Type B pancreatic cell (in vitro differentiated cells): Measurements from ENCODE around the gene TMC1. TPM values are rescaled to one million over a fixed set of nuclear protein-coding genes. Genes with fewer than 3 reads are reported as not detected.
"Not testable (repeated sequence)": the region's sequence is repeated elsewhere in the genome, so short reads cannot be mapped to it uniquely, and the experiment has no call there.

Experiments used
- DNase-seq: peaks from one replicate; pipeline ENCODE4 v3.0.0; 2021; ENCODE audit warnings: mixed read lengths; ENCODE audit not compliant: unreplicated experiment; ENCODE audit errors: extremely low spot score
- H3K27ac Mint-ChIP-seq: 2 replicates; pipeline ENCODE4 v1.8.0; 2021; ENCODE audit warnings: mild to moderate bottlenecking, mixed read lengths
- H3K27me3 Mint-ChIP-seq: 2 replicates; pipeline ENCODE4 v1.8.0; 2021; ENCODE audit warnings: mixed read lengths
- H3K36me3 Mint-ChIP-seq: 2 replicates; pipeline ENCODE4 v1.8.0; 2021; ENCODE audit warnings: mixed read lengths
- H3K4me1 Mint-ChIP-seq: one replicate; pipeline ENCODE4 v1.8.0; 2021; ENCODE audit warnings: mixed read lengths; ENCODE audit not compliant: unreplicated experiment
- H3K4me3 Mint-ChIP-seq: 2 replicates; pipeline ENCODE4 v1.8.0; 2021; ENCODE audit warnings: mild to moderate bottlenecking, mixed read lengths
- H3K9me3 Mint-ChIP-seq: 2 replicates; pipeline ENCODE4 v1.8.0; 2021; ENCODE audit warnings: mixed read lengths
- CTCF ChIP-seq: fragments of 200-600 bp; sonication (generic); conservative IDR thresholded peaks from 2 replicates; pipeline ENCODE4 v1.5.0; 2021; ENCODE audit warnings: antibody characterized with exemption, mild to moderate bottlenecking
- total RNA-seq: library from RNA; stranded (reverse); gene quantifications from 2 replicates; pipeline ENCODE4 v1.2.1, GENCODE V29; 2021; ENCODE audit warnings: low replicate concordance

Gene TMC1
- total RNA-seq, 1 donor from 2014 or later: not detected

- Mint-ChIP-seq H3K4me3 (no peak overlapping the region), H3K27ac (peak overlapping the region; percentile 29), H3K36me3 (no peaks in the 10 kb centered on the region), H3K4me1 (peaks cover 8% of the 10 kb centered on the region), H3K27me3 (no peaks in the 10 kb centered on the region), H3K9me3 (no peaks in the 10 kb centered on the region)
- no peak for TF ChIP-seq CTCF
- DNase-seq: no peak
These were observed 11.8 kb upstream of the TMC1 start for GRCh38 chr9:72509635-72510034.

DNA sequence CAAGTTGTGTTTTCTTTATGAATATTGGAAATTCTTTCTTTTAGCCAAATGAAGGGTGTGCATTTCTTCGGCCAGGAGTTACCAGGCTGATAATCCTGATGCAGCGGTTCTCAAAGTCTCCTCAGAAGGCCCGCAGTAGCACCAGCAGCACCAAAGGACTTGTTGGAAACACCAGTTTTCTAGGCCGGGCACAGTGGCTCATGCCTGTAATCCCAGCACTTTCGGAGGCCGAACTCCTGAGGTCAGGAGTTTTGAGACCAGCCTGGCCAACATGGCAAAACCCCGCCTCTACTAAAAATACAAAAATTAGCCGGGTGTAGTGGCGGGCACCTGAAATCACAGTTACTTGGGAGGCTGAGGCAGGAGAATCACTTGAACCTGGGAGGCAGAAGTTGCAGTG is 397 bp upstream of the TMC1 start:
- not testable (repeated sequence) for H3K27me3 Mint-ChIP-seq, H3K4me1 Mint-ChIP-seq, H3K4me3 Mint-ChIP-seq, H3K9me3 Mint-ChIP-seq, DNase-seq, H3K36me3 Mint-ChIP-seq, H3K27ac Mint-ChIP-seq

GRCh38 chr9:72524820-72525540 is 3.6 kb downstream of the TMC1 start:
- Mint-ChIP-seq H3K36me3 (no peaks in the 10 kb centered on the region), H3K4me3 (no peak overlapping the region), H3K4me1 (peaks cover 20% of the 10 kb centered on the region), H3K9me3 (no peaks in the 10 kb centered on the region), H3K27ac (peak overlapping the region; percentile 77), H3K27me3 (no peaks in the 10 kb centered on the region)
- no peak for TF ChIP-seq CTCF
- DNase-seq: no peak

DNA sequence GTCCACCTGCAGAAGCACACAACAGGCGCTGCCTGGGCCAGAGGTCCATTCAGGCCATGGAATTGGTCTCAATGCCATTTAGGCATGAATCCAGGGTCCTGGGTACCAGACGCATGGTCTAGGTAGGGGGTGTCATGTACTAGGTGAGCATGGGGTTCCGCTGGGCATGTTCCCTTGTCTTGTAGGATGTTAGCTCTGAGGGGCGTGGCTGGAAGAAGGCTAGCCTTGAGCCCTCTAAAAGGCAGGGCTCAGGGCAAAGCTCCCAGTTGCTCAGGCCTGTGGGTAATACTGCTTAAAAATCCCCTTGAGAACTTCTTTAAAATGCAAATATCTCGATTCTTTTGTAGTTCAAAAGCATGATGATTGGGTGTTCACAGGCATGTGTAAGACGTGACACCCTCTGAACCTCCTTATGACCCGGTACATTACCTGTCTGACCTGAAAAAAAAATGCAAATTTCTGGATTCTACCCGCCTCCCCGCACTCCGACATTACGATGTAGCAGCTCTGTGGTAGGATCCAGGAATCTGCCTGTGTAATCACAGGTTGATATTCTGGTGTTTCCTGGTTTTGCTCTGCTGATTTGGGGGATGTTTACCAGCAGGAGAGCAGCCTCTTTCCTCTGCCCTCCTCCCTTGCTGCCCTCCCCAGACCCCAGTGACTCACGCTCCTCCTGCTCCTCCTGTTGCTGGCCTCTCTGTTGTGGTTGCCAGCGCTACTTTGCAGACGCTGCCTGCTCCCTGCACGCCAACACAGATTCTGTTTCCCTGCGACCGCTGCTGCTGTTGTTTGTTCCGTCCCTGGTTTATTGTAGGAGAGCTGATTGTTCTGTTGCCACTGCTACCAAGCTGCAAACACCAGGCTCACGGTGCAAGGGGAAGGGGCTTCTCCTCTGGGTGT is 5.7 kb downstream of the TMC1 start:
- no peaks in the 10 kb centered on the region for H3K9me3 Mint-ChIP-seq
- no peaks in the 10 kb centered on the region for H3K27me3 Mint-ChIP-seq
- TF ChIP-seq CTCF: no peak
- peak overlapping the region; percentile 77 for H3K4me3 Mint-ChIP-seq
- H3K36me3 Mint-ChIP-seq: no peaks in the 10 kb centered on the region
- DNase-seq: no peak
- peak overlapping the region; percentile 92 for H3K27ac Mint-ChIP-seq
- peaks cover 20% of the 10 kb centered on the region for H3K4me1 Mint-ChIP-seq

DNA sequence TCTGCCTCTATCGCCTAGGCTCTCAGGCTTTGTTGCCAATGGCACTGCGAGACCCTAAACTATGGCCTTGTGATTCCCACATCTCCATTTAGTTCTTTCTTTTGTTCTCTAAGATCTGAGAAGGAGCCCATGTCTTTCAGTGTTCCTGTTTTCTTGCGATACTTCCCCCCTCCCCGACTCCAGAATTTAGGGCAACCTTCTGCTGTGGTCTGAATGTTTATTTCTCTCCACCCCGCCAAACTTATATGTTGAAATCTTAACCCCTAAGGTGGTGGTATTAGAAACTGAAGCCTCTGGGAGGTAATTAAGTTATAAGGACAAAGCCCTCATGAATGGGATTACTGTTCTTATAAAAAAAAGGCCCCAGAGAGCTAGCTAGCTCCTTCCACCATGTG is 6.4 kb downstream of the TMC1 start:
- Mint-ChIP-seq H3K27ac (peak overlapping the region; percentile 92), H3K4me3 (peak overlapping the region; percentile 77), H3K36me3 (no peaks in the 10 kb centered on the region), H3K27me3 (no peaks in the 10 kb centered on the region), H3K4me1 (peaks cover 20% of the 10 kb centered on the region), H3K9me3 (no peaks in the 10 kb centered on the region)
- no peak for TF ChIP-seq CTCF
- DNase-seq: no peak

DNA sequence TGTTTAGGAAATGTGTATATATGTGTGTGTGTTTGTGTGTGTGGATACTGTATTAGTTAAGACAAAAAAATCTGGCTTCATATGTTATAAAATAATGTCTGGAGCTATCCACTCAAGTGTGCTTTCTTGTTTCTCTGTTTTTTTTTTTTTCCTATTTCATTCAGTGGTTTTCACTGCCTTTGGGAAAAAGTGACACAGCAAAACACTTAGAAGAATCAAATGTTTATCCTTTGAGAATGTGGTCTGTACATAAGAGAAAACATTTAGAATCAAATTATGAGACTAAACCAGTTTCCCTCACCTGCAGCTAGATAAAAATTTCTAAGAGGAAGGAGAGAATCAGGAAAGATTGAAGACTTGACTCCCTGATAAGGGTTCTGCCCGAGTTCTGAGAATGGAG is 8.1 kb downstream of the TMC1 start:
- H3K4me3 Mint-ChIP-seq: no peak overlapping the region
- H3K27me3 Mint-ChIP-seq: no peaks in the 10 kb centered on the region
- DNase-seq: no peak
- TF ChIP-seq CTCF: no peak
- no peaks in the 10 kb centered on the region for H3K9me3 Mint-ChIP-seq
- H3K4me1 Mint-ChIP-seq: peaks cover 27% of the 10 kb centered on the region
- no peak overlapping the region for H3K27ac Mint-ChIP-seq
- H3K36me3 Mint-ChIP-seq: no peaks in the 10 kb centered on the region
